Astrocyte of the spinal cord (primary cell): ENCODE results near the gene LRFN4.

Source experiments
- DNase-seq: peaks from one replicate; pipeline ENCODE4 v3.0.0; 2011; ENCODE audit warnings: low read depth, low spot score
- H3K4me3 ChIP-seq: 2 replicates; pipeline ENCODE4 v1.5.1; 2011; ENCODE audit warnings: low read depth, mild to moderate bottlenecking, low read length, moderate library complexity
- CTCF ChIP-seq: IDR thresholded peaks from 2 replicates; pipeline ENCODE4 v1.5.1; 2012; ENCODE audit warnings: low read depth, mild to moderate bottlenecking, low read length, inconsistent platforms
- in situ Hi-C: cut with HindIII; loops from 2 replicates; pipeline ENCODE4 v1.10.0; 2017; ENCODE audit warnings: low sequenced_read_pairs

The LRFN4 gene

GRCh38 chr11:66887526-66887925, 30.7 kb downstream of the LRFN4 start:
- TF ChIP-seq CTCF: no peak
- no peak for DNase-seq
- H3K4me3 ChIP-seq: no peak overlapping the region
- in situ Hi-C loops: no loop called here

GRCh38 chr11:66888282-66888681, 31.4 kb downstream of the LRFN4 start:
- H3K4me3 ChIP-seq: no peak overlapping the region
- no peak for TF ChIP-seq CTCF
- in situ Hi-C loops: no loop called here
- DNase-seq: no peak

GRCh38 chr11:66889960-66890359, 33.1 kb downstream of the LRFN4 start:
- no peak for DNase-seq
- TF ChIP-seq CTCF: no peak
- in situ Hi-C loops: no loop called here

GRCh38 chr11:66891851-66892660, 35.2 kb downstream of the LRFN4 start:
- TF ChIP-seq CTCF: no peak
- H3K4me3 ChIP-seq: no peak overlapping the region
- DNase-seq: peak; percentile 94
- in situ Hi-C loops: no loop called here

More at GRCh38 chr11:66889960-66890359, 33.1 kb downstream of the LRFN4 start:
- no peak overlapping the region for H3K4me3 ChIP-seq

GRCh38 chr11:66892911-66893310, 36.0 kb downstream of the LRFN4 start:
- TF ChIP-seq CTCF: no peak
- DNase-seq: no peak
- no peak overlapping the region for H3K4me3 ChIP-seq
- in situ Hi-C loops: no loop called here

GRCh38 chr11:66894141-66894540, 37.3 kb downstream of the LRFN4 start:
- no peak for DNase-seq
- no peak for TF ChIP-seq CTCF
- in situ Hi-C loops: no loop called here
- H3K4me3 ChIP-seq: no peak overlapping the region
